ENCODE measurements around the gene AKNAD1. TPM values are rescaled to one million over a fixed set of nuclear protein-coding genes. Genes with fewer than 3 reads are reported as not detected.

The AKNAD1 gene
- total and polyA plus RNA-seq, 2 of the 8 experiments (the other 6 are each of a cell fraction or from before 2014, with no cell fraction given), result not detected

- Histone ChIP-seq H3K4ac (replicated peaks; ENCODE audit: insufficient read length, low read depth, low read length) (no peak overlapping the region), H3K27me3 (replicated peaks in 1 of 4; ENCODE audit: control insufficient read depth in 3 of 4, extremely low read depth in 1 of 4, insufficient read depth in 3 of 4, low read length in 3 of 4) (peaks cover 0 to 3% (median 0%) of the 10 kb centered on the region in 4 experiments; a peak in 1 of 7 replicates), H2BK20ac (ENCODE audit: low read length) (no peak overlapping the region), H4K91ac (replicated peaks; ENCODE audit: insufficient read length, low read length) (no peak overlapping the region), H3K23me2 (ENCODE audit: low read depth, low read length) (peaks cover 2% of the 10 kb centered on the region), H2BK5ac (ENCODE audit: low read depth, low read length) (no peak overlapping the region), H4K8ac (ENCODE audit: extremely low read depth, insufficient read depth, low read length) (no peak overlapping the region), H3K4me1 (replicated peaks in 1 of 4; ENCODE audit: control insufficient read depth in 3 of 4, insufficient read depth in 4 of 4, low read length in 3 of 4) (no peaks in the 10 kb centered on the region), H3K79me2 (ENCODE audit: control insufficient read depth in 1 of 2, insufficient read depth in 2 of 2, low read length in 2 of 2) (peaks cover 0 to 22% of the 10 kb centered on the region in 2 experiments; a peak in 1 of 4 replicates), H2BK120ac (replicated peaks; ENCODE audit: low read depth, low read length) (no peak overlapping the region), H3K4me3 (ENCODE audit: extremely low read depth in 1 of 4, insufficient read depth in 2 of 4, low read depth in 3 of 4, low read length in 4 of 4) (no peak overlapping the region), H3K79me1 (ENCODE audit: low read depth, low read length) (no peaks in the 10 kb centered on the region), H2BK12ac (ENCODE audit: low read depth, low read length) (no peak overlapping the region), H4K5ac (ENCODE audit: insufficient read length, low read depth, low read length) (no peak overlapping the region), H3K9ac (replicated peaks in 1 of 4; ENCODE audit: extremely low read depth in 1 of 4, low read depth in 3 of 4, low read length in 3 of 4) (no peak overlapping the region), H4K20me1 (replicated peaks in 1 of 2; ENCODE audit: control insufficient read depth in 1 of 2, insufficient read depth in 2 of 2, low read length in 2 of 2) (no peaks in the 10 kb centered on the region), H2BK15ac (ENCODE audit: low read length) (no peak overlapping the region), H3K14ac (ENCODE audit: insufficient read length) (no peak overlapping the region), H2AFZ (ENCODE audit: low read length) (no peak overlapping the region), H3K23ac (ENCODE audit: insufficient read length) (no peak overlapping the region), H3K4me2 (ENCODE audit: insufficient read depth in 1 of 2, low read depth in 2 of 2, low read length in 2 of 2) (no peak overlapping the region), H3K36me3 (ENCODE audit: control insufficient read depth in 2 of 4, insufficient read depth in 4 of 4, low read length in 3 of 4) (no peaks in the 10 kb centered on the region), H2AK5ac (ENCODE audit: low read depth, low read length) (no peak overlapping the region), H3K9me3 (ENCODE audit: insufficient read depth in 2 of 2, low read depth in 1 of 2, low read length in 1 of 2) (no peaks in the 10 kb centered on the region), H3K56ac (replicated peaks; ENCODE audit: insufficient read length, low read depth, low read length) (no peak overlapping the region), H3K18ac (ENCODE audit: extremely low read depth, low read length) (no peak overlapping the region), H3K27ac (ENCODE audit: low read depth, low read length) (no peak overlapping the region)
- ChIA-PET POLR2A (ENCODE audit: partially characterized antibody) (no interaction called here), CTCF (ENCODE audit: partially characterized antibody) (no interaction called here)
- FAIRE-seq, result no peak
- WGBS, 2 experiments (ENCODE audit: extremely low coverage in 1 of 2, insufficient coverage in 1 of 2, insufficient read length in 1 of 2, insufficient replicate concordance in 2 of 2, low coverage in 1 of 2, low lambda C conversion rate in 2 of 2, missing lambda C conversion rate in 1 of 2), result 100% methylated on average over 1 of the region's 1 CpG; no CpG with 5 or more reads in 1 of the 2 experiments
- DNase-seq (ENCODE audit: low read depth in 1 of 2, low spot score in 2 of 2), result no peak
- TF ChIP-seq CHD2 (IDR thresholded peaks at IDR 0.05; ENCODE audit: low read length), result no peak
Measured at GRCh38 chr1:108881369-108881768, 24.5 kb upstream of the AKNAD1 start.
